Stimulated activated CD4-positive, alpha-beta T cell treated with anti-CD3 and anti-CD28 coated beads, Interleukin-1b, Interleukin-23, amount 100 ng/mL, for 48 hours (primary cell): Measurements from ENCODE around the gene COG3.
A peak's percentile ranks its signal among the peaks of the same experiment; 100 is the strongest.

Experiments
- DNase-seq: peaks from one replicate; pipeline ENCODE4 v3.0.0-alpha.2; 2020

The COG3 gene

GRCh38 chr13:45554604-45555109 lies 89.9 kb downstream of the COG3 start:
- DNase-seq, result no peak

GRCh38 chr13:45564133-45564776 lies 99.5 kb downstream of the COG3 start:
- peak; percentile 9 for DNase-seq

- no peak for DNase-seq
Observed at GRCh38 chr13:45565331-45565730, 100.6 kb downstream of the COG3 start.

GRCh38 chr13:45575146-45575829 lies 110.5 kb downstream of the COG3 start:
- DNase-seq, result no peak

- no peak for DNase-seq
Observed at GRCh38 chr13:45575830-45576180, 111.1 kb downstream of the COG3 start.

- DNase-seq, result no peak
Observed at GRCh38 chr13:45576466-45576865, 111.7 kb downstream of the COG3 start.

- DNase-seq, result no peak
Observed at GRCh38 chr13:45582408-45583076, 117.8 kb downstream of the COG3 start.

GRCh38 chr13:45584816-45585215 lies 120.1 kb downstream of the COG3 start:
- no peak for DNase-seq
